Trophoblast cell (in vitro differentiated cells and primary cell): Measurements from ENCODE around the gene HES7.

Experiments
- DNase-seq, 2 donors: peaks; one replicate each; pipeline ENCODE4 v3.0.0-alpha.2; 2016
- H2AFZ ChIP-seq: 2 replicates; pipeline ENCODE4 v1.6.1; 2013; ENCODE audit warnings: low read length, moderate library complexity, mild to moderate bottlenecking; ENCODE audit not compliant: insufficient read depth, poor library complexity
- H2AK5ac ChIP-seq: 2 replicates; pipeline ENCODE4 v1.6.1; 2013; ENCODE audit warnings: mild to moderate bottlenecking, low read length
- H2BK120ac ChIP-seq: 2 replicates; pipeline ENCODE4 v1.6.1; 2013; ENCODE audit warnings: low read length, mild to moderate bottlenecking, moderate library complexity; ENCODE audit not compliant: insufficient read depth, poor library complexity
- H2BK12ac ChIP-seq: 2 replicates; pipeline ENCODE4 v1.6.1; 2013; ENCODE audit warnings: mild to moderate bottlenecking, low read length, moderate library complexity
- H2BK5ac ChIP-seq: 2 replicates; pipeline ENCODE4 v1.6.1; 2013; ENCODE audit warnings: low read length, low read depth, moderate library complexity, mild to moderate bottlenecking; ENCODE audit not compliant: poor library complexity
- H3K14ac ChIP-seq: 2 replicates; pipeline ENCODE4 v1.6.1; 2013; ENCODE audit warnings: mild to moderate bottlenecking, low read length
- H3K18ac ChIP-seq: 2 replicates; pipeline ENCODE4 v1.6.1; 2013; ENCODE audit warnings: mild to moderate bottlenecking, low read length
- H3K23ac ChIP-seq: 2 replicates; pipeline ENCODE4 v1.6.1; 2013; ENCODE audit warnings: low read length
- H3K27ac ChIP-seq: 2 replicates; pipeline ENCODE4 v1.5.1; 2013; ENCODE audit warnings: low read depth, mild to moderate bottlenecking, inconsistent platforms, low read length, moderate library complexity
- H3K27me3 ChIP-seq: 2 replicates; pipeline ENCODE4 v1.6.1; 2013; ENCODE audit warnings: inconsistent platforms, mild to moderate bottlenecking, low read length, moderate library complexity; ENCODE audit not compliant: insufficient read depth
- H3K36me3 ChIP-seq, 2 experiments: 1 replicate in 1 of 2; 2 replicates in 1 of 2; pipeline ENCODE4 v1.6.1; 2013; ENCODE audit warnings: low read length in 2 of 2, mild to moderate bottlenecking in 2 of 2, moderate library complexity in 1 of 2; ENCODE audit not compliant: insufficient read depth in 2 of 2, control insufficient read depth in 1 of 2
- H3K4ac ChIP-seq: 2 replicates; pipeline ENCODE4 v1.6.1; 2013; ENCODE audit warnings: low read depth, mild to moderate bottlenecking, low read length, moderate library complexity
- H3K4me1 ChIP-seq, 2 experiments: 1 replicate in 1 of 2; 2 replicates in 1 of 2; pipeline ENCODE4 v1.6.1; 2013; ENCODE audit warnings: low read length in 2 of 2, mild to moderate bottlenecking in 2 of 2, moderate library complexity in 1 of 2; ENCODE audit not compliant: insufficient read depth in 2 of 2, control insufficient read depth in 1 of 2
- H3K4me2 ChIP-seq: 2 replicates; pipeline ENCODE4 v1.6.1; 2013; ENCODE audit warnings: inconsistent platforms, mild to moderate bottlenecking, low read length, moderate library complexity
- H3K4me3 ChIP-seq: 2 replicates; pipeline ENCODE4 v1.5.1; 2013; ENCODE audit warnings: mild to moderate bottlenecking, low read depth, low read length, inconsistent platforms
- H3K79me1 ChIP-seq: one replicate; pipeline ENCODE4 v1.6.1; 2013; ENCODE audit warnings: low read length
- H3K79me2 ChIP-seq: 2 replicates; pipeline ENCODE4 v1.6.1; 2013; ENCODE audit warnings: low read length, mild to moderate bottlenecking; ENCODE audit not compliant: control insufficient read depth, insufficient read depth, poor library complexity
- H3K9ac ChIP-seq: 2 replicates; pipeline ENCODE4 v1.6.1; 2013; ENCODE audit warnings: mild to moderate bottlenecking, low read length
- H3K9me3 ChIP-seq: 2 replicates; pipeline ENCODE4 v1.6.1; 2013; ENCODE audit warnings: low read depth, mild to moderate bottlenecking, control low read depth, inconsistent platforms, low read length; ENCODE audit not compliant: insufficient read depth
- H4K12ac ChIP-seq: 2 replicates; pipeline ENCODE4 v1.6.1; 2013; ENCODE audit warnings: low read depth, mild to moderate bottlenecking, low read length, moderate library complexity
- H4K8ac ChIP-seq: 2 replicates; pipeline ENCODE4 v1.6.1; 2013; ENCODE audit warnings: low read depth, mild to moderate bottlenecking, low read length, moderate library complexity
- H4K91ac ChIP-seq: one replicate; pipeline ENCODE4 v1.6.1; 2013; ENCODE audit warnings: low read depth, mild to moderate bottlenecking, low read length, moderate library complexity
- WGBS: extraction: QIAGEN DNeasy Blood & Tissue Kit; methylation state at CpG from one replicate; pipeline ENCODE4 v1.1.7; 2013; ENCODE audit warnings: missing lambda C conversion rate; ENCODE audit not compliant: insufficient read length, insufficient coverage; ENCODE audit errors: extremely low coverage; 5-methylcytosine and 5-hydroxymethylcytosine counted together

HES7 gene

DNA sequence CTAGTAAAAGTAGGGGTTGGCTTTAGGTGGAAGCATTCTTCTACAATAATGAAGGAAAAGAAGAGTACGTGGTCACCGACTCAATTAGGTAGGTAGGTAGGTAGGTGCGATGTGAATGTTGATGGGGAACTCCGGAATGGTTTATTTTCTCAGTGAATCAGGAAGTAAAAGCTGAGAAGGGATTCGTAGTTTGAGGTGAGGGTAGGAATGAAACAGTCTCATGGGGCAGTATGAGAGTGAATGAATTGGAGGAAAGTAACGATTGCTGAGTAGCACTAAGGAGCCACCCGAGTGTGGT lies 14.4 kb upstream of the HES7 start:
- H3K9me3 ChIP-seq = no peaks in the 10 kb centered on the region
- no peak overlapping the region for H3K27ac ChIP-seq
- H3K79me2 ChIP-seq = no peaks in the 10 kb centered on the region
- H4K12ac ChIP-seq = no peak overlapping the region
- DNase-seq = no peak
- H3K23ac ChIP-seq = no peak overlapping the region
- no peak overlapping the region for H3K14ac ChIP-seq
- H3K27me3 ChIP-seq = no peaks in the 10 kb centered on the region
- peak overlapping the region; percentile 51 for H2AFZ ChIP-seq
- no peak overlapping the region for H4K8ac ChIP-seq
- H2BK12ac ChIP-seq = no peak overlapping the region
- H4K91ac ChIP-seq = no peak overlapping the region
- no peak overlapping the region for H3K18ac ChIP-seq
- H3K4ac ChIP-seq = no peak overlapping the region
- peak overlapping the region; percentile 36 for H3K9ac ChIP-seq
- no peak overlapping the region for H2AK5ac ChIP-seq
- H3K4me3 ChIP-seq = no peak overlapping the region
- H3K79me1 ChIP-seq = no peaks in the 10 kb centered on the region
- peak overlapping the region; percentile 90 for H3K4me2 ChIP-seq
- H2BK120ac ChIP-seq = no peak overlapping the region
- H2BK5ac ChIP-seq = no peak overlapping the region
- peaks cover 6 to 10% of the 10 kb centered on the region in 2 experiments for H3K4me1 ChIP-seq
- peaks cover 19 to 21% of the 10 kb centered on the region in 2 experiments for H3K36me3 ChIP-seq
- WGBS = no CpG with 5 or more reads among the region's 7 CpGs

DNA sequence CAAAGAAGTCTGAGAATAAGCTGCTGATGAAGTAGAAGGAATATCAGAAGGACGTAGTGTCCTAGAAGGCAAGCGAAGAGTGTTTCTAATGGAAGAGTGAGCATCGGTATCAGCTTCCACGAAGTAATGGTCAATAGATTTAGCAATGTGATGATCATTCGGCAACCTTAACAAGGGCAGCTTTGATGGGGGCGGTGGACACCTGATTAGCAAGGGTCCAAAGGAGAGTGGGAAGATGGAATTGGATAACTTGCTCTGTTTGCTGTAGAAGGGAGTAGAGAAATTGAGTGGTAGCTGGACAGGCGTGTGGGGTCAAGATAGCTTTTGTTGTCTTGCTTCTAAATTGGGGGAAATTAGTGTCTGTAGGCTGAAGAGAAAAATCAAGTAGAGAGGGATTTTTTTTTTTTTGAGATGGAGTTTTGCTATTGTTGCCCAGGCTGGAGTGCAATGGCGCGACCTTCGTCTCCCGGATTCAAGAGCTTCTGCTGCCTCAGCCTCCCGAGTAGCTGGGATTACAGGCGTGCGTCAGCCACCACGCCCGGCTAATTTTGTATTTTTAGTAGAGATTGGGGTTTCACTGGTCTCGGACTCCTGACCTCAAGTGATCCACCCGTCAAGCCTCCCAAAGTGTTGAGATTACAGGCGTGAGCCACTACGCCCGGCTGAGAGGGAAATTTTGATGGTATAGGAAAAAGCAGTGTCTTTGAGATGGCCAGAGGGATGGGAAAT lies 13.9 kb upstream of the HES7 start:
- Histone ChIP-seq H3K4me2 (peak overlapping the region; percentile 90), H2BK120ac (no peak overlapping the region), H3K36me3 (peaks cover 19% of the 10 kb centered on the region in 2 experiments), H2BK5ac (no peak overlapping the region), H3K79me2 (no peaks in the 10 kb centered on the region), H3K9ac (no peak overlapping the region), H4K91ac (no peak overlapping the region), H3K23ac (no peak overlapping the region), H3K18ac (no peak overlapping the region), H2AFZ (peak overlapping the region; percentile 51), H4K12ac (no peak overlapping the region), H3K79me1 (no peaks in the 10 kb centered on the region), H3K4me1 (peaks cover 6 to 11% of the 10 kb centered on the region in 2 experiments), H3K14ac (no peak overlapping the region), H3K4ac (no peak overlapping the region), H3K4me3 (no peak overlapping the region), H4K8ac (no peak overlapping the region), H2AK5ac (no peak overlapping the region), H3K9me3 (no peaks in the 10 kb centered on the region), H3K27me3 (no peaks in the 10 kb centered on the region), H3K27ac (no peak overlapping the region), H2BK12ac (no peak overlapping the region)
- no CpG with 5 or more reads among the region's 21 CpGs for WGBS
- no peak for DNase-seq

DNA sequence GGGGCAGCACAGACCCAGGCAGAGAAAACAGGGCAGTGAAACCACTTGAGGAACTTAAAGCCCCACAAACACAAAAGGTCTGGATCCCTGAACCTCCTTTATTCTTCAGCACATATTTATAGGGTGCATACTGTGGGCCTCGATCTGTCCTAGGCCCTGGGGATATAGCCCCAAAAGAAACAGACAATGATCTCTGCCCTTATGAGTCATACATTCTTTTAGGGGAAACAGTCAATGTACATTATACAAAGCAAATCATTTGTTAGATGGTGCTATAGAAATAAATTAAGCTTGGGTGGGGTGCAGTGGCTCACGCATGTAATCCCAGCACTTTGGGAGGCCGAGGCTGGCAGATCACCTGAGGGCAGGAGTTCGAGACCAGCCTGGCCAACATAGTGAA lies 10.0 kb upstream of the HES7 start:
- Histone ChIP-seq H3K27ac (no peak overlapping the region), H2BK5ac (no peak overlapping the region), H2BK12ac (no peak overlapping the region), H3K4me3 (no peak overlapping the region), H3K23ac (no peak overlapping the region), H3K4me2 (no peak overlapping the region), H3K79me1 (no peaks in the 10 kb centered on the region), H3K9me3 (no peaks in the 10 kb centered on the region), H3K4me1 (peaks cover 6 to 9% of the 10 kb centered on the region in 2 experiments), H3K14ac (no peak overlapping the region), H4K8ac (peak overlapping the region; percentile 58), H2AFZ (no peak overlapping the region), H4K91ac (no peak overlapping the region), H2BK120ac (no peak overlapping the region), H4K12ac (no peak overlapping the region), H3K4ac (no peak overlapping the region), H2AK5ac (no peak overlapping the region), H3K36me3 (no peaks in the 10 kb centered on the region), H3K9ac (no peak overlapping the region), H3K18ac (no peak overlapping the region), H3K79me2 (no peaks in the 10 kb centered on the region), H3K27me3 (no peaks in the 10 kb centered on the region)
- DNase-seq = no peak
- no CpG with 5 or more reads among the region's 4 CpGs for WGBS

DNA sequence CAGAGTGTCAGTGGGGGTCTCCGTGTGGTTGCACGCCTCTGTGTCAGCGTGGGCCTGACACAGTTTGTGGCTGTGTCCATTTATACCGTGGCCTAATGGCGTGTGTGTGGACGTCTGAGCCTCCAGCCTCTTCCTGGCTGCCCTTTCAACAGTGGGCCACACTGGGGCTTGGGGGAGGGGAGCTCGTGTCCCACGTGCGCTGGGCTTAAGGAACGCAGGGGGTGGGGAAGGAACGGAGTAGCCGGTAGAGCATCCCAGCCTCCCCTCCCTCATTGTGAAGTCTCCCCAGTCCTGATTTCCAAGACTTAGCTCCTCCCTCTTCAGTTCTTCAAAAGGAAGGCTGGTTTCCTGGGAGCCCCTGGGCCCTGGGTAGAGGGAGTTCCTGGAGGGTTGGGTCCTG lies 9.5 kb upstream of the HES7 start:
- H2BK12ac ChIP-seq = no peak overlapping the region
- H4K12ac ChIP-seq = no peak overlapping the region
- no peaks in the 10 kb centered on the region for H3K36me3 ChIP-seq
- H3K27me3 ChIP-seq = no peaks in the 10 kb centered on the region
- H3K14ac ChIP-seq = no peak overlapping the region
- no peaks in the 10 kb centered on the region for H3K79me2 ChIP-seq
- H2AFZ ChIP-seq = peak overlapping the region; percentile 35
- no peak overlapping the region for H2BK5ac ChIP-seq
- no peak overlapping the region for H3K9ac ChIP-seq
- H4K91ac ChIP-seq = no peak overlapping the region
- no peak overlapping the region for H3K4ac ChIP-seq
- H3K23ac ChIP-seq = no peak overlapping the region
- H3K27ac ChIP-seq = no peak overlapping the region
- no peak for DNase-seq
- H3K4me1 ChIP-seq = peaks cover 6 to 9% of the 10 kb centered on the region in 2 experiments
- H4K8ac ChIP-seq = peak overlapping the region; percentile 58
- H3K18ac ChIP-seq = peak overlapping the region; percentile 46
- H2AK5ac ChIP-seq = no peak overlapping the region
- WGBS = no CpG with 5 or more reads among the region's 12 CpGs
- no peaks in the 10 kb centered on the region for H3K79me1 ChIP-seq
- H2BK120ac ChIP-seq = no peak overlapping the region
- no peaks in the 10 kb centered on the region for H3K9me3 ChIP-seq
- no peak overlapping the region for H3K4me3 ChIP-seq
- H3K4me2 ChIP-seq = no peak overlapping the region
